Keratinocyte (primary cell): ENCODE measurements around the gene MBP. TPM values are rescaled to one million over a fixed set of nuclear protein-coding genes. Genes with fewer than 3 reads are reported as not detected.
"Not testable (repeated sequence)": the region's sequence is repeated elsewhere in the genome, so short reads cannot be mapped to it uniquely, and the experiment has no call there.

Experiments used
- DNase-seq: peaks from one replicate; pipeline ENCODE4 v3.0.0-alpha.2; 2011; ENCODE audit warnings: low read depth, missing footprints, low spot score
- FAIRE-seq: peaks from 2 replicates; lab custom pipeline; 2011; peaks lifted over from hg19 to GRCh38; lab: Jason Lieb, UNC
- H2AFZ ChIP-seq: 2 replicates; pipeline ENCODE4 v1.6.0; 2012; ENCODE audit warnings: low read length, control low read depth, inconsistent platforms; ENCODE audit not compliant: control insufficient read depth
- H3K27ac ChIP-seq: 2 replicates; pipeline ENCODE4 v1.5.1; 2011; ENCODE audit warnings: low read length; ENCODE audit not compliant: control insufficient read depth, insufficient read depth
- H3K27me3 ChIP-seq: 3 replicates; pipeline ENCODE4 v1.6.0; 2011; ENCODE audit warnings: low read length; ENCODE audit not compliant: control insufficient read depth, insufficient read depth; ENCODE audit errors: extremely low read depth
- H3K36me3 ChIP-seq, 2 experiments: 2 replicates in 1 of 2; 3 replicates in 1 of 2; pipeline ENCODE4 v1.5.1; 2011; ENCODE audit warnings: low read length in 2 of 2, mild to moderate bottlenecking in 1 of 2; ENCODE audit not compliant: control insufficient read depth in 2 of 2, insufficient read depth in 2 of 2; ENCODE audit errors: extremely low read depth in 1 of 2
- H3K4me1 ChIP-seq: 3 replicates; pipeline ENCODE4 v1.5.1; 2011; ENCODE audit warnings: low read length; ENCODE audit not compliant: control insufficient read depth, insufficient read depth; ENCODE audit errors: extremely low read depth
- H3K4me2 ChIP-seq: 3 replicates; pipeline ENCODE4 v1.6.0; 2011; ENCODE audit warnings: low read depth, low read length; ENCODE audit not compliant: control insufficient read depth, insufficient read depth; ENCODE audit errors: extremely low read depth
- H3K4me3 ChIP-seq, 3 experiments: fragments of 200-600 bp in 1 of 3; sonication (generic) in 1 of 3; 2 replicates in 2 of 3; 3 replicates in 1 of 3; pipeline ENCODE4 v1.5.1; 2011 to 2016; ENCODE audit warnings: low read length in 3 of 3, mild to moderate bottlenecking in 3 of 3, control low read depth in 2 of 3, inconsistent platforms in 1 of 3, low read depth in 1 of 3, mixed read lengths in 1 of 3, mixed run types in 1 of 3, moderate library complexity in 1 of 3; ENCODE audit not compliant: control insufficient read depth in 2 of 3, insufficient read depth in 2 of 3; ENCODE audit errors: extremely low read depth in 1 of 3
- H3K79me2 ChIP-seq: 2 replicates; pipeline ENCODE4 v1.6.0; 2012; ENCODE audit warnings: low read length; ENCODE audit not compliant: control insufficient read depth, insufficient read depth
- H3K9ac ChIP-seq: 3 replicates; pipeline ENCODE4 v1.6.0; 2011; ENCODE audit warnings: low read length; ENCODE audit not compliant: control insufficient read depth, insufficient read depth; ENCODE audit errors: extremely low read depth
- H3K9me1 ChIP-seq: 3 replicates; pipeline ENCODE4 v1.6.0; 2011; ENCODE audit warnings: low read length; ENCODE audit not compliant: control insufficient read depth, insufficient read depth; ENCODE audit errors: extremely low read depth
- H3K9me3 ChIP-seq: 2 replicates; pipeline ENCODE4 v1.5.1; 2012; ENCODE audit warnings: low read depth, low read length; ENCODE audit not compliant: control insufficient read depth
- H4K20me1 ChIP-seq: 3 replicates; pipeline ENCODE4 v1.6.0; 2011; ENCODE audit warnings: low read length; ENCODE audit not compliant: control insufficient read depth, insufficient read depth; ENCODE audit errors: extremely low read depth
- CTCF ChIP-seq, 3 experiments: IDR thresholded peaks in 1 of 3; conservative IDR thresholded peaks in 1 of 3; optimal IDR thresholded peaks in 1 of 3; 2 replicates in 2 of 3; 3 replicates in 1 of 3; pipeline versions ENCODE3 to v1.5.1; 2011; ENCODE audit warnings: low read length in 3 of 3, mild to moderate bottlenecking in 3 of 3, moderate library complexity in 2 of 3, control low read depth in 1 of 3, inconsistent platforms in 1 of 3; ENCODE audit not compliant: insufficient read depth in 2 of 3; ENCODE audit errors: extremely low read depth in 1 of 3
- EZH2 ChIP-seq: IDR thresholded peaks from one replicate; pipeline ENCODE4 v1.6.1; 2012; ENCODE audit warnings: inconsistent platforms, mild to moderate bottlenecking, low read length, moderate library complexity
- dilution Hi-C: fragments of 300-500 bp; cut with MboI; formaldehyde crosslinking; loops from one replicate; pipeline ENCODE4 v1.7.0; 2020; ENCODE audit warnings: low sequenced_read_pairs; ENCODE audit not compliant: extremely low pct_ligation_motif_present
- polyA plus RNA-seq, 5 experiments: library from polyadenylated mRNA; depleted of rRNA in 3 of 5; stranded (reverse) in 3 of 5; stranded (forward) in 1 of 5; unstranded in 1 of 5; fragments of >200 nt; gene quantifications; 1 replicate in 1 of 5; 2 replicates in 3 of 5; 3 replicates in 1 of 5; pipeline versions ENCODE4 v1.2.1 to v1.2.3, GENCODE V29; 2011 to 2012; ENCODE audit warnings: missing spikeins in 2 of 5, low read depth in 1 of 5, low replicate concordance in 1 of 5

MBP gene
- polyA plus RNA-seq, 1 donor (not counting 4 experiments of a cell fraction or from before 2014, with no cell fraction given) = 38.7 TPM

- Histone ChIP-seq H3K4me3 (no peak overlapping the region), H3K9ac (no peak overlapping the region), H3K79me2 (peaks cover 15% of the 10 kb centered on the region), H3K9me3 (no peaks in the 10 kb centered on the region), H3K9me1 (no peaks in the 10 kb centered on the region), H3K4me1 (no peaks in the 10 kb centered on the region), H3K27me3 (no peaks in the 10 kb centered on the region), H3K36me3 (peaks cover 5 to 20% of the 10 kb centered on the region in 2 experiments), H3K27ac (no peak overlapping the region), H4K20me1 (peaks cover 11% of the 10 kb centered on the region), H3K4me2 (no peak overlapping the region), H2AFZ (no peak overlapping the region)
- TF ChIP-seq CTCF (optimal IDR thresholded peaks at IDR 0.05 in 1 of 3, IDR thresholded peaks at IDR 0.05 in 1 of 3, conservative IDR thresholded peaks at IDR 0.05 in 1 of 3; ENCODE audit: extremely low read depth in 1 of 3, insufficient read depth in 2 of 3, low read length in 3 of 3) = no peak
- TF ChIP-seq EZH2 = no peak
- dilution Hi-C loops = no loop called here
- FAIRE-seq = no peak
- no peak for DNase-seq
Observed at GRCh38 chr18:77022116-77022515, 110.5 kb downstream of the MBP start.

- dilution Hi-C loops, H3K9ac ChIP-seq: not testable (repeated sequence)
Observed at GRCh38 chr18:77021478-77021877, 111.1 kb downstream of the MBP start.

GRCh38 chr18:77021075-77021474 is 111.5 kb downstream of the MBP start:
- Histone ChIP-seq H3K4me2 (no peak overlapping the region), H3K4me3 (no peak overlapping the region), H3K79me2 (peaks cover 13% of the 10 kb centered on the region), H2AFZ (no peak overlapping the region), H3K27me3 (no peaks in the 10 kb centered on the region), H3K9ac (no peak overlapping the region), H3K4me1 (no peaks in the 10 kb centered on the region), H3K27ac (no peak overlapping the region), H3K9me1 (no peaks in the 10 kb centered on the region), H3K9me3 (no peaks in the 10 kb centered on the region), H4K20me1 (peaks cover 11% of the 10 kb centered on the region), H3K36me3 (peaks cover 14 to 25% of the 10 kb centered on the region in 2 experiments)
- TF ChIP-seq CTCF (optimal IDR thresholded peaks at IDR 0.05 in 1 of 3, IDR thresholded peaks at IDR 0.05 in 1 of 3, conservative IDR thresholded peaks at IDR 0.05 in 1 of 3; ENCODE audit: extremely low read depth in 1 of 3, insufficient read depth in 2 of 3, low read length in 3 of 3) (no peak), EZH2 (no peak)
- no peak for FAIRE-seq
- no peak for DNase-seq
- dilution Hi-C loops = no loop called here

More at GRCh38 chr18:77021478-77021877, 111.1 kb downstream of the MBP start:
- H3K9me3 ChIP-seq, FAIRE-seq, H3K27me3 ChIP-seq, DNase-seq, H3K4me2 ChIP-seq, H2AFZ ChIP-seq, H3K27ac ChIP-seq, H3K4me1 ChIP-seq, H3K9me1 ChIP-seq, H3K4me3 ChIP-seq: not testable (repeated sequence)
- Histone ChIP-seq H3K79me2 (peaks cover 13% of the 10 kb centered on the region), H4K20me1 (peaks cover 11% of the 10 kb centered on the region), H3K36me3 (peaks cover 10 to 24% of the 10 kb centered on the region in 2 experiments)
